Measurements from ENCODE around the gene SP110.
"Not testable (repeated sequence)": the region's sequence is repeated elsewhere in the genome, so short reads cannot be mapped to it uniquely, and the experiment has no call there.

Gene SP110

GRCh38 chr2:230124757-230125431 is 94.9 kb downstream of the SP110 start:
- Histone ChIP-seq H3K27me3 (ENCODE audit: control insufficient read depth, insufficient read depth, low read length) (no peaks in the 10 kb centered on the region), H3K27ac (ENCODE audit: low read depth, low read length) (no peak overlapping the region), H3K36me3 (ENCODE audit: control insufficient read depth, insufficient read depth, low read length) (no peaks in the 10 kb centered on the region), H3K4me1 (ENCODE audit: control insufficient read depth, insufficient read depth, low read length) (no peaks in the 10 kb centered on the region), H3K9me3 (ENCODE audit: control insufficient read depth, insufficient read depth, low read length) (no peaks in the 10 kb centered on the region), H3K9ac (ENCODE audit: low read depth, low read length) (no peak overlapping the region), H3K4me3 (ENCODE audit: low read depth, low read length) (no peak overlapping the region)

GRCh38 chr2:230124235-230124634 is 95.5 kb downstream of the SP110 start:
- no peaks in the 10 kb centered on the region for H3K36me3 ChIP-seq (ENCODE audit: control insufficient read depth, insufficient read depth, low read length)
- H3K4me3 ChIP-seq (ENCODE audit: low read depth, low read length): no peak overlapping the region
- H3K9me3 ChIP-seq (ENCODE audit: control insufficient read depth, insufficient read depth, low read length): no peaks in the 10 kb centered on the region

GRCh38 chr2:230120376-230120775 is 99.4 kb downstream of the SP110 start:
- not testable (repeated sequence) for H3K4me1 ChIP-seq (ENCODE audit: control insufficient read depth, insufficient read depth, low read length); H3K27me3 ChIP-seq (ENCODE audit: control insufficient read depth, insufficient read depth, low read length); H3K27ac ChIP-seq (ENCODE audit: low read depth, low read length); H3K36me3 ChIP-seq (ENCODE audit: control insufficient read depth, insufficient read depth, low read length); H3K9me3 ChIP-seq (ENCODE audit: control insufficient read depth, insufficient read depth, low read length); H3K4me3 ChIP-seq (ENCODE audit: low read depth, low read length); H3K9ac ChIP-seq (ENCODE audit: low read depth, low read length)

More at GRCh38 chr2:230124235-230124634, 95.5 kb downstream of the SP110 start:
- H3K4me1 ChIP-seq (ENCODE audit: control insufficient read depth, insufficient read depth, low read length): no peaks in the 10 kb centered on the region
- no peak overlapping the region for H3K9ac ChIP-seq (ENCODE audit: low read depth, low read length)
- H3K27me3 ChIP-seq (ENCODE audit: control insufficient read depth, insufficient read depth, low read length): no peaks in the 10 kb centered on the region
- H3K27ac ChIP-seq (ENCODE audit: low read depth, low read length): no peak overlapping the region

- H3K9me3 ChIP-seq (ENCODE audit: control insufficient read depth, insufficient read depth, low read length); H3K27me3 ChIP-seq (ENCODE audit: control insufficient read depth, insufficient read depth, low read length); H3K27ac ChIP-seq (ENCODE audit: low read depth, low read length); H3K4me3 ChIP-seq (ENCODE audit: low read depth, low read length); H3K4me1 ChIP-seq (ENCODE audit: control insufficient read depth, insufficient read depth, low read length); H3K9ac ChIP-seq (ENCODE audit: low read depth, low read length); H3K36me3 ChIP-seq (ENCODE audit: control insufficient read depth, insufficient read depth, low read length): not testable (repeated sequence)
Measured at GRCh38 chr2:230119827-230120226, 100.0 kb downstream of the SP110 start.
